HepG2 (cell line): ENCODE results near the gene MXRA8. TPM values are rescaled to one million over a fixed set of nuclear protein-coding genes. Genes with fewer than 3 reads are reported as not detected.

Experiments used
- ARID4A ChIP-seq: sonication (generic); formaldehyde crosslinking; IDR thresholded peaks from 2 replicates; pipeline ENCODE4 v1.5.0; 2020; ENCODE audit warnings: mild to moderate bottlenecking, missing genetic modification reagents, borderline replicate concordance
- DBP ChIP-seq: sonication (generic); formaldehyde crosslinking; IDR thresholded peaks from 2 replicates; pipeline ENCODE4 v1.4.0; 2020; ENCODE audit warnings: missing genetic modification reagents; ENCODE audit errors: not compliant biosample characterization
- FOXA1 ChIP-seq, 2 experiments: fragments of 450-650 bp in 1 of 2; sonication (generic) in 1 of 2; formaldehyde crosslinking in 1 of 2; IDR thresholded peaks; 2 replicates each; pipeline versions ENCODE4 v1.4.0 to v1.6.1; 2016 to 2020; ENCODE audit warnings: missing genetic modification reagents in 1 of 2
- KAT8 ChIP-seq: IDR thresholded peaks from 2 replicates; pipeline ENCODE4 v1.6.1; 2016; ENCODE audit warnings: missing genetic modification reagents, missing compliant biosample characterization
- TIGD3 ChIP-seq: sonication (generic); formaldehyde crosslinking; IDR thresholded peaks from 2 replicates; pipeline ENCODE4 v1.5.1; 2020; ENCODE audit warnings: mild to moderate bottlenecking, missing genetic modification reagents, borderline replicate concordance
- ZNF512B ChIP-seq: sonication (generic); formaldehyde crosslinking; IDR thresholded peaks from 2 replicates; pipeline ENCODE4 v1.5.1; 2020; ENCODE audit warnings: missing genetic modification reagents, mild to moderate bottlenecking, borderline replicate concordance
- ZNF513 ChIP-seq: sonication (generic); formaldehyde crosslinking; conservative IDR thresholded peaks from 2 replicates; pipeline ENCODE4 v1.5.0; 2020; ENCODE audit warnings: missing genetic modification reagents
- ZNF580 ChIP-seq: IDR thresholded peaks from 2 replicates; pipeline ENCODE4 v1.6.1; 2016; ENCODE audit warnings: low read depth, borderline replicate concordance
- ZNF710 ChIP-seq: sonication (generic); formaldehyde crosslinking; IDR thresholded peaks from 2 replicates; pipeline ENCODE4 v1.5.0; 2020; ENCODE audit warnings: mild to moderate bottlenecking, missing genetic modification reagents, borderline replicate concordance
- ZNF761 ChIP-seq: sonication (generic); formaldehyde crosslinking; conservative IDR thresholded peaks from 2 replicates; pipeline ENCODE4 v1.4.0; 2020; ENCODE audit warnings: mild to moderate bottlenecking, missing genetic modification reagents
- ZNF768 ChIP-seq: sonication (generic); formaldehyde crosslinking; IDR thresholded peaks from 2 replicates; pipeline ENCODE4 v1.4.0; 2020; ENCODE audit warnings: missing genetic modification reagents
- polyA plus RNA-seq, 8 experiments: library from polyadenylated mRNA; depleted of rRNA in 3 of 8; stranded (reverse) in 7 of 8; unstranded in 1 of 8; fragments of >200 nt; fragmentation: Illumina TruSeq in 4 of 8; extraction: Trizol in 4 of 8; gene quantifications; 2 replicates each; pipeline versions ENCODE4 v1.2.1 to v1.2.3, GENCODE V29; 2011 to 2016; ENCODE audit warnings: low read depth in 4 of 8, missing spikeins in 1 of 8, mixed read lengths in 1 of 8; ENCODE audit not compliant: insufficient read depth in 1 of 8
- total RNA-seq, 5 experiments: library from RNA; depleted of rRNA; stranded (reverse); fragments of >200 nt; fragmentation: Illumina TruSeq; extraction: Trizol; gene quantifications; 2 replicates each; pipeline ENCODE4 v1.2.3, GENCODE V29; 2016; ENCODE audit warnings: low read depth in 1 of 5

The MXRA8 gene
- total and polyA plus RNA-seq, 2 of the 13 experiments (the other 11 are each of a cell fraction or from before 2014, with no cell fraction given) = 19.8 to 44.8 TPM

GRCh38 chr1:1324524-1325287, 33.6 kb downstream of the MXRA8 start, which contains the start of the genes CPTP and INTS11 (continued):
- TF ChIP-seq ZNF513 (0 out of 2 replicates have a peak, but pooled peaks have one; percentile 18), ZNF580 (no peak; the same call in 1 of the 2 replicates), DBP (CRISPR knock-in tag) (no peak), TIGD3 (no peak; the same call in 1 of the 2 replicates), ZNF710 (peak; percentile 56), ZNF761 (CRISPR knock-in tag) (0 out of 2 replicates have a peak, but pooled peaks have one; percentile 39), KAT8 (CRISPR knock-in tag) (peak; percentile 78), FOXA1 (IDR thresholded peaks at IDR 0.05) (no peak), FOXA1 (CRISPR knock-in tag; IDR thresholded peaks at IDR 0.05) (no peak), ARID4A (CRISPR knock-in tag) (peak; percentile 85), ZNF512B (CRISPR knock-in tag) (no peak), ZNF768 (CRISPR knock-in tag) (peak; percentile 30; the same call in 1 of the 2 replicates)
